ENCODE measurements around the gene SHKBP1.
"Not testable (repeated sequence)": the region's sequence is repeated elsewhere in the genome, so short reads cannot be mapped to it uniquely, and the experiment has no call there.

Gene SHKBP1

DNA sequence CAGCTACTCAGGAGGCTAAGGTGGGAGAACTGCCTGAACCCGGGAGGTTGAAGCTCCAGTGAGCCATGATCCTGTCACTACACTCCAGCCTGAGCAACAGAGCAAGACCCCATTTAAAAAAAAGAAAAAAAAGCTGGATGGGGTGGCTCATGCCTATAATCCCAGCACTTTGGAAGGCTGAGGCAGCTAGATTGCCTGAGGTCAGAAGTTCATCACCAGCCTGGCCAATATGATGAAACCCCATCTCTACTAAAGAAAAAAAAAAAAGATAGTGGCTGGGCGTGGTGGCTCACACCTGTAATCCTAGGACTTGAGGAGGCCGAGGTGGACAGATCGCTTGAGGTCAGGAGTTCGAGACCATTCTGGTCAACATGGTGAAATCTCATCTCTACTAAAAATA lies 39.5 kb downstream of the SHKBP1 start:
- DNase-seq, result no peak

GRCh38 chr19:40616941-40617340 lies 40.3 kb downstream of the SHKBP1 start:
- no peak for DNase-seq

- no peak for DNase-seq
Measured at GRCh38 chr19:40617961-40618360, 41.3 kb downstream of the SHKBP1 start.

DNA sequence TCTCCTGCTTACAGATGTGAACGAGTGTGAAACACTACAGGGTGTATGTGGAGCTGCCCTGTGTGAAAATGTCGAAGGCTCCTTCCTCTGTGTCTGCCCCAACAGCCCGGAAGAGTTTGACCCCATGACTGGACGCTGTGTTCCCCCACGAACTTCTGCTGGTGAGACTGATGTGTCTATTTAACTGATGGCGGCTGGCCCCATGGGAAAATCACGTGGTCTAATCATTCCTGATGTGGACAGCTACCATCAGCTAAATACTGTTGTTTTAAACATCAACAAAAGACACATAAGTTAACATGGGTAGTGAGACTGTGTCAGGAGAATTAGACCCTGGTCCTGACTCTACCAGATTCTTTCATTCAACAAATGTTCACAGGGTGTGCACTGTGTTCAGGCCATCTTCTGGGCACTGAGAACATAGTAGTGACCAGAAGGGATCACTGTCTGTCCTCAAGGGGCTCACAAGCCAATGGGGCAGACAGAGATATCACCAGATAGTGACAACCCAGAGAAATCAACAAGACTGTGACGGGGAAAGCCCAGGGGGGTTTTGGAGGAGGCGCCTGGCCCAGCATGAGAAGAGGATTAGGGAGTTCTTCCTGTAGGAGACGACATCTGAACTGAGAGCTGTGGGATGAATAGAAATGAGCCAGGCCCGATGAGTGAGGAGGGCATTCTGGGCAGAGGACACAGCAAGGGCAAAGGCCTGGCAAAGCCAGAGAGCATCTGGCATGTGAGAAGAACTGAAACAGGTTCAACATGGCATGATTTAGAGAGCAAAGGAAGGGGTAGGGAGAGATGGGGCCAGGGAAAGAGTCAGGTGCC lies 42.9 kb downstream of the SHKBP1 start:
- no peak for DNase-seq

GRCh38 chr19:40620161-40620485 lies 43.5 kb downstream of the SHKBP1 start:
- no peak for DNase-seq

- DNase-seq, result no peak
Measured at GRCh38 chr19:40621283-40621682, 44.6 kb downstream of the SHKBP1 start.

GRCh38 chr19:40621966-40622772 lies 45.5 kb downstream of the SHKBP1 start:
- DNase-seq, result no peak

- DNase-seq, result no peak
Measured at GRCh38 chr19:40622773-40623075, 46.1 kb downstream of the SHKBP1 start.

- DNase-seq, result no peak
Measured at GRCh38 chr19:40623403-40624251, 47.0 kb downstream of the SHKBP1 start.

DNA sequence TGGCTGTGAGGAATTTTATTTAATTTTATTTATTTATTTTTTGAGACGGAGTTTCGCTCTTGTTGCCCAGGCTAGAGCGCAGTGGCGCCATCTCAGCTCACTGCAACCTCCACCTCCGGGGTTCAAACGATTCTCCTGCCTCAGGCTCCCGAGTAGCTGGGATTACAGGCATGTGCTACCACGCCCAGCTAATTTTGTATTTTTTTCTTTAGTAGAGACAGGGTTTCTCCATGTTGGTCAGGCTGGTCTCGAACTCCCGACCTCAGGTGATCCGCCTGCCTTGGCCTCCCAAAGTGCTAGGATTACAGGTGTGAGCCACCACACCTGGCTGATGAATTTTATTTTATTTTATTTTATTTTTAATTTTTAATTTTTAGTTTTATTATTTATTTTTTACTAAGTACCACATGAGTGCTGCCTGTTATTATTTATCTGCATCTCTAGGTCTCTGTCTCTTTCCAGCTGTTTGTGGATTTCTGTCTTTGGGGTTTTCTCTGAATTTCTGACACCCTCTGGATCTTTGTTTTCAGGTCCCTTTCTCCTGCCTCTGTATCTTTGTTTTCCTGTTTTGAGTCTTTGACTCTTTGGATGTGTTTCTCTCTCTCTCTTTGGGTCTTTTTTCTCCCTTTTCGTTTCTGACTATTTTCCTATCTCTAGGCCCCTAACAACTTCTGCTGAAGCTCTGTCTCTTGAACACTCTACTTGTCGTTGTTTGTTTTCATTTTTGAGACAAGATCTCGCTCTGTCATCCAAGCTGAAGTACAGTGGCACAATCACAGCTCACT lies 47.9 kb downstream of the SHKBP1 start:
- not testable (repeated sequence) for DNase-seq

DNA sequence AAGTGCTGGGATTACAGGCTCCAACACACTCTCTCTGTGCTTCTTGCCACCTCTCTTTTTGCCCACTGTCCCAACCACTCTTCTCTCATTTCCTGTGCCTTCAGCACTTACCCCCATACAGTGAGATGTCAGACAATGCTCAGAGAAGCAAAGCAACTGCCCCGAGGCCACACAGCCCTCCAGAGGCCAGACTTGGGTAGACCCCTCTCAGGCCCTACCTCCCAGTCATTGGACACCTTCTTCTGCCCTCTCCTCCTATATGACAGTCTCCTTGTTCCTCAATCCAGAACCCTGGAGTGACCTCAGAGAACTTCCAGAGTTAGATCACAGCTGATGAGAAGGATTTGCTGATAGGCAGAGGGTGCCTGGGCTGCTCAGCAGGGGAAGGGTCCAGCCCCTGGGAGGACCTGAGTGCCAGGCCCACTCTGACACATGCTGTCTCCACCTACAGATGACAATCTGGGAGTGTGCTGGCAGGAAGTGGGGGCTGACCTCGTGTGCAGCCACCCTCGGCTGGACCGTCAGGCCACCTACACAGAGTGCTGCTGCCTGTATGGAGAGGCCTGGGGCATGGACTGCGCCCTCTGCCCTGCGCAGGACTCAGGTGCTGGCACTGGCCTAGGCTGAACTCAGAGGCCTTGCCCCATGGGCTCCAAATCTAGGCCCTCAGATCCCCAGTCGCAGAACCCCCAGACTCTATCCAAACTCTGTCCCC lies 48.9 kb downstream of the SHKBP1 start:
- no peak for DNase-seq

GRCh38 chr19:40626918-40627317 lies 50.2 kb downstream of the SHKBP1 start:
- DNase-seq, result no peak

DNA sequence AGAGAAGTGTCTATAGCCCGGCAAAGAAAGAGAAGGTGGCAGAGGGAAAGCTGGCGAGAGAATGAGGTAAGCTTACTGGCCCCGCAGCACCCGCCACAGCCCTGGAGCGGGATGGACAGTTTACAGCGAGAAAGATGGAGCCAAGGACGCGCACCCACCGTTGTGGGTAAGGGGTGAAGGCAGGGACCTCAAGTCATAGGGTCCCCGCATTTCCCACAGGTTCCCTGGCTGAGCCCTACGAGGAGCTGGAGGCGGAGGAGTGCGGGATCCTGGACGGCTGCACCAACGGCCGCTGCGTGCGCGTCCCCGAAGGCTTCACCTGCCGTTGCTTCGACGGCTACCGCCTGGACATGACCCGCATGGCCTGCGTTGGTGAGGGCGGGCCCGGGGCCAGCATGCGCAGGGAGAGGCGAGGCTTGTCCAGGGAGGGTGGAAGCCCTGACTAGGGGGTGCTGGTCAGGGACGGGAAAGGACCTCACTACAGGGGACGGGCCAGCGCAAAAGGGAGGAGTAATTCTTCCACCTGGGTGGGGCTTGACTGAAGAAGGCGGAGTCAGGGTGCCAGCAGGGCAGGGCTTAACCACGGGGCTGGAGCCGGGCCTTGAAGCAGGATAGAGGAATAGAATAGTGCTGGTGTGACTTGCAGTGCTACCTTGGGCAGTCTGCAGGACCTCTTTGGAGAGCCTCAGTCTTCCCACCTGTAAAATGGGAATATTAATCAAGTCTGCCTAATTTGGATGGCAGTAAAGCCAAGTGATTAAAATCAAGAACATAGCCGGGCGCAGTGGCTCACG lies 51.0 kb downstream of the SHKBP1 start:
- DNase-seq, result no peak

DNA sequence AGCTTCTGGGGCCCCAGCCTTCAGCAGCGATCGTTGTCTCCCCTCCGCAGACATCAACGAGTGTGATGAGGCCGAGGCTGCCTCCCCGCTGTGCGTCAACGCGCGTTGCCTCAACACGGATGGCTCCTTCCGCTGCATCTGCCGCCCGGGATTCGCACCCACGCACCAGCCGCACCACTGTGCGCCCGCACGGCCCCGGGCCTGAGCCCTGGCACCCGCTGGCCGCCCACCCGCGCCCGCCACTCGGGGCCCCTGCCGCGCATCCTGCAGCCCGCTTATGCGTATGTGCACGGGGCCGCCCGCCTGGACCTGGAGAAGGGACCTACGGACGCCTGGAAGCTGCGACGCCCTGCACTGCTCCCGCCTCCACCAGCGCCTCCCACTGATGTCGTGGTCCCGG lies 52.7 kb downstream of the SHKBP1 start:
- DNase-seq, result no peak

DNA sequence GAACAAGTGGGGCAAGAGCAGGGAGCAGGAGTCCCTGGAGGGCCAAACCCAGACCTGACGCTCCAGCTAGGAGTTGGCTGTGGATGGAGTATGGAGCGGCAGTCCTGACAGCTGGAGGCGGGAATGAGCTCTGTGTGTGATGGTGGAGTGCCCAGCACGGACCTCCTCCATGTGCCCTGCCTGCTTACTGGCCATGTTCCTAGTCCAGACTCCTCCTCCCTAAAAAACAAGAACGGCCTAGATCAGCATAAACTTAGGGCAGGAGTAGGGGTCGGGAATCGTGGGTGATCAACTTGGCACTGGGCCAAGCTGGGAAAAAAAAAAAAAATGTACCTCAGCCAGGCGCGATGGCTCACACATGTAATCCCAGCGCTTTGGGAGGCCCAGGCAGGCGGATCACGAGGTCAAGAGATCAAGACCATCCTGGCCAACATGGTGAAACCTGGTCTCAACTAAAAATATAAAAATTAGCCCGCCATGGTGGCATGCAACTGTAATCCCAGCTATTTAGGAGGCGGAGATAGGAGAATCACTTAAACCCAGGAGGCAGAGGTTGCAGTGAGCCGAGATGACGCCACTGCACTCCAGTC lies 54.0 kb downstream of the SHKBP1 start:
- no peak for DNase-seq

DNA sequence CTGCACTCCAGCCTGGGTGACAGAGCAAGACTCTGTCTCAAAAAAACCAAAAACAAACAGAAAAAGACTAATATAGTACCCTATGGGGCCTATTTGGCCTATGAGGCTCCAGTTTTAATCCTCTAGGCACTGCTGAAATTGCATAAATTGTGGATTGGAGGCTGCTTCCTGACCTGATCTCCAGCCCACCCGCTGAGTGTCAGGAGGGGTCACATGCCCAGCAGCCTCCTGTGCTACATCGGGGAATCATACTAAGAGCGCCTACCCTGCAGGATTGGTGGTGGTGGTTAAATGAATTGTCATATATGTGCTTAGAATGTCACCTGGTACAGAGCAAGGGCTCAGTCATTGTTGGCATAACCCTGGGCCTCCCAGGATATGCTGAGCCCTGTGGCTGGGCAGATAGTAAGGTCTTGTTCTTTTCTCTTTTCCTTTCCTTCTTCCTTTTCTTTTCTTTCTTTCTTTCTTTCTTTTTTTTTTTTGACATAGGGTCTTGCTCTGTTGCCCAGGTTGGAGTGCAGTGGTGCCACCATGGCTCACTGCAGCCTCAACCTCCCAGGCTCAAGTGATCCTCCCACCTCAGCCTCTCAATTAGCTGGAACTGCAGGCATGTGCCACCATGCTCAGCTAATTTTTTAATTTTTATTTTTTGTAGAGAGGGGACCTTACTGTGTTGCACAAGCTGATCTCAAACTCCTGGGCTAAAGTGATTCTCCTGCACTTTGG lies 55.8 kb downstream of the SHKBP1 start:
- DNase-seq, result no peak

DNA sequence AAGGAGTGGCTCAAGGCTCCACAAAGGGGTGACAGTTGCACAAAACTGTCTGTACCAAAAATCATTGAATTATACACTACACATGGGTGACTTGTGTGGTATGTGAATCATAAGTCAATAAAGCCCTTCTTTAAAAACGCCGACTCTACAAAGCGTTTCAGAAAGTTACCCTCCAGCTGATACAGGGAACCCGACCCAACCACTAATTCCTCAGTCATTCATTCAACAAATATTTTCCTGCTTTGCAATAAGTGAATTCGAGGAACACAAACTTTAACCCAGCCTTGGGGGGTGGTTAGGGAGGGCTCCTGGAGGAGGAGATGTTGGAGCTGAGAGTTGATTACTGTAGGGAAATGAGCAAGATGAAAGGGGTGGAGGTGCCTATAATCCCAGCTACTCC lies 56.5 kb downstream of the SHKBP1 start:
- DNase-seq, result no peak

DNA sequence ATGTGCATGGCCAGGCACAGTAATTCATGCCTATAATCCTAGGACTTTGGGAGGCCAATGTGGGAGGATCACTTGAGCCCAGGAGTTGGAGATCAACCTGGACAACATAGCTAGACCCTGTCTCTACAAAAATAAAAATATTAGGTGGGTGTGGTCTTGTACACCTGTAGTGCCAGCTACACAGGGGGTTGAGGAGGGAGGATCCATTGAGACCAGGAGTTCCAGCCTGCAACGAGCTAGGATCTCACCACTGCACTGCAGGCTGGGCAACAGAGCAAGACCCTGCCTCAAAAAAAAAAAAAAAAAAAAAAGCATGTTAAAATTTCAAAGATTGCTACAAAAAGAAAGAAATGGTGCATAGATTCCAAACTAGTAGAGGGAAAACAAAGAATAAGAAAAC lies 61.7 kb downstream of the SHKBP1 start:
- DNase-seq, result no peak

- DNase-seq, result no peak
Measured at GRCh38 chr19:40639638-40639982, 62.9 kb downstream of the SHKBP1 start.

DNA sequence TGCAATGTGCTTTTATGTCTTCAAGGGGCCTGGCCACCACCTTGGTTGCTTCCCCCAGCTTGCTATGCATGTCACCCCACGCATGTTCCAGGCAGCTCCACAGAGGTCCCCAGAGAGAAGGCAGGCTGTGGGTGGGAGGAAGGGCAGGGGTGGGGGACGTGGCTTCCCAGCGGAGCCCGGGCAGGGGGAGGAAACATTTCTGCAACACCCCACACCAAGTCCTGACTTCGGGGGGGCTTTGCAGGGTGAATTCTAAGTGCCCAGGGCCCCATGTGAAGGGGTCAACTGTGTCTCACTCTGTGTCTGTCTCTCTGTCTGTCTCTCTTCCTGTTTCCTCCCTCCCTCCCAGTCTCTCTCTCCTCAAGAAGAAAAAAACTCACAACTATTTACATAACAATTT lies 64.1 kb downstream of the SHKBP1 start:
- no peak for DNase-seq
